K562 (cell line): ENCODE data around the gene TMCC2. TPM values are rescaled to one million over a fixed set of nuclear protein-coding genes. Genes with fewer than 3 reads are reported as not detected.

Experiments used
- HNRNPLL ChIP-seq: fragments of 200-400 bp; formaldehyde crosslinking; IDR thresholded peaks from 2 replicates; pipeline ENCODE4 v1.6.1; 2017; ENCODE audit warnings: low read length, low read depth, mild to moderate bottlenecking; ENCODE audit not compliant: poor library complexity, severe bottlenecking
- SAP30 ChIP-seq: fragments of 200-600 bp; sonication (generic); IDR thresholded peaks from 2 replicates; pipeline ENCODE4 v1.6.1; 2012; ENCODE audit warnings: borderline replicate concordance, low read depth, mild to moderate bottlenecking, moderate library complexity, low read length, control low read depth, inconsistent platforms; ENCODE audit not compliant: insufficient read depth, poor library complexity, severe bottlenecking
- polyA plus RNA-seq, 8 experiments: library from polyadenylated mRNA; depleted of rRNA in 4 of 8; stranded (reverse) in 5 of 8; unstranded in 3 of 8; fragments of >200 nt; fragmentation: Nextera tagmentation in 2 of 8; fragmentation: Illumina TruSeq in 1 of 8; extraction: Ambion mirVana in 2 of 8; extraction: Trizol in 1 of 8; gene quantifications; 2 replicates each; pipeline versions ENCODE4 v1.2.1 to v1.2.3, GENCODE V29; 2011 to 2014; ENCODE audit warnings: inconsistent platforms in 1 of 8, missing spikeins in 1 of 8
- total RNA-seq, 7 experiments: library from RNA; depleted of rRNA in 6 of 7; stranded (reverse); fragments of >200 nt in 6 of 7; fragmentation: Illumina TruSeq in 2 of 7; extraction: Trizol in 2 of 7; gene quantifications; 2 replicates each; pipeline versions ENCODE4 v1.2.1 to v1.2.3, GENCODE V29; 2011 to 2021; ENCODE audit warnings: low replicate concordance in 1 of 7
- TF ChIP-seq, protein P1 (sequence below), 2 experiments: fragments of 150-350 bp in 1 of 2; IDR thresholded peaks; 2 replicates each; pipeline ENCODE4 v1.6.1; 2012 to 2016; ENCODE audit warnings: low read depth in 2 of 2, low read length in 2 of 2, mild to moderate bottlenecking in 1 of 2, moderate library complexity in 1 of 2
- TF ChIP-seq, protein P2 (sequence below), 2 experiments: IDR thresholded peaks; 2 replicates each; pipeline ENCODE4 v1.6.1; 2012; ENCODE audit warnings: improper control_type of control experiment in 2 of 2, low read depth in 2 of 2, low read length in 2 of 2, borderline replicate concordance in 1 of 2

TMCC2 gene
- total and polyA plus RNA-seq, 9 of the 15 experiments (the other 6 are each of a cell fraction or from before 2014, with no cell fraction given): 0.06 to 1.8 (median 0.98) TPM

DNA sequence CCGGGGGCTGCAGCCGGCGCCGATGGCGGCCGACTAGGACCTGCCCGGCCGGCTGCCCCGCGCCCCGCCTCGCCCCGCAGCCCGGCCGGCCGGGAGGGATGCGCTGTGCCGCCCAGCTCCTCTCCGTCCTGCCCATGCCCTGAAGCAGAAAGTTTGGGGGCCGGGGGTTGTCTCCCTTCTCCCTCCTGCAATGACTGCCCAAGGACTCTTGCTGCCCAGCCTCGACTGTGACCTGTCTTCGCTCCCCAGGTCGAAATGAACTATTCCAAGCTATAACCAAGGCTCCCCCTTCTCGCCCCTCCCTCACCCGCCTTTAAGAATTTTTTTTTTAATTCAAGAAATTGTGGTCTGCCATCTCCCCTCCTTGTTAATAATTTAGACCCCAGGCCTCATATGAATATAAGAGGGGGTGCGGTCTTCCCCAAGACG, 361 bp downstream of the TMCC2 start (continued):
- TF ChIP-seq, protein P1, sequence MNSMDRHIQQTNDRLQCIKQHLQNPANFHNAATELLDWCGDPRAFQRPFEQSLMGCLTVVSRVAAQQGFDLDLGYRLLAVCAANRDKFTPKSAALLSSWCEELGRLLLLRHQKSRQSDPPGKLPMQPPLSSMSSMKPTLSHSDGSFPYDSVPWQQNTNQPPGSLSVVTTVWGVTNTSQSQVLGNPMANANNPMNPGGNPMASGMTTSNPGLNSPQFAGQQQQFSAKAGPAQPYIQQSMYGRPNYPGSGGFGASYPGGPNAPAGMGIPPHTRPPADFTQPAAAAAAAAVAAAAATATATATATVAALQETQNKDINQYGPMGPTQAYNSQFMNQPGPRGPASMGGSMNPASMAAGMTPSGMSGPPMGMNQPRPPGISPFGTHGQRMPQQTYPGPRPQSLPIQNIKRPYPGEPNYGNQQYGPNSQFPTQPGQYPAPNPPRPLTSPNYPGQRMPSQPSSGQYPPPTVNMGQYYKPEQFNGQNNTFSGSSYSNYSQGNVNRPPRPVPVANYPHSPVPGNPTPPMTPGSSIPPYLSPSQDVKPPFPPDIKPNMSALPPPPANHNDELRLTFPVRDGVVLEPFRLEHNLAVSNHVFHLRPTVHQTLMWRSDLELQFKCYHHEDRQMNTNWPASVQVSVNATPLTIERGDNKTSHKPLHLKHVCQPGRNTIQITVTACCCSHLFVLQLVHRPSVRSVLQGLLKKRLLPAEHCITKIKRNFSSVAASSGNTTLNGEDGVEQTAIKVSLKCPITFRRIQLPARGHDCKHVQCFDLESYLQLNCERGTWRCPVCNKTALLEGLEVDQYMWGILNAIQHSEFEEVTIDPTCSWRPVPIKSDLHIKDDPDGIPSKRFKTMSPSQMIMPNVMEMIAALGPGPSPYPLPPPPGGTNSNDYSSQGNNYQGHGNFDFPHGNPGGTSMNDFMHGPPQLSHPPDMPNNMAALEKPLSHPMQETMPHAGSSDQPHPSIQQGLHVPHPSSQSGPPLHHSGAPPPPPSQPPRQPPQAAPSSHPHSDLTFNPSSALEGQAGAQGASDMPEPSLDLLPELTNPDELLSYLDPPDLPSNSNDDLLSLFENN (IDR thresholded peaks at IDR 0.05; ENCODE audit: low read depth in 2 of 2, low read length in 2 of 2): no peak
- TF ChIP-seq SAP30 (peak; percentile 42), HNRNPLL (no peak)
- TF ChIP-seq, protein P2, sequence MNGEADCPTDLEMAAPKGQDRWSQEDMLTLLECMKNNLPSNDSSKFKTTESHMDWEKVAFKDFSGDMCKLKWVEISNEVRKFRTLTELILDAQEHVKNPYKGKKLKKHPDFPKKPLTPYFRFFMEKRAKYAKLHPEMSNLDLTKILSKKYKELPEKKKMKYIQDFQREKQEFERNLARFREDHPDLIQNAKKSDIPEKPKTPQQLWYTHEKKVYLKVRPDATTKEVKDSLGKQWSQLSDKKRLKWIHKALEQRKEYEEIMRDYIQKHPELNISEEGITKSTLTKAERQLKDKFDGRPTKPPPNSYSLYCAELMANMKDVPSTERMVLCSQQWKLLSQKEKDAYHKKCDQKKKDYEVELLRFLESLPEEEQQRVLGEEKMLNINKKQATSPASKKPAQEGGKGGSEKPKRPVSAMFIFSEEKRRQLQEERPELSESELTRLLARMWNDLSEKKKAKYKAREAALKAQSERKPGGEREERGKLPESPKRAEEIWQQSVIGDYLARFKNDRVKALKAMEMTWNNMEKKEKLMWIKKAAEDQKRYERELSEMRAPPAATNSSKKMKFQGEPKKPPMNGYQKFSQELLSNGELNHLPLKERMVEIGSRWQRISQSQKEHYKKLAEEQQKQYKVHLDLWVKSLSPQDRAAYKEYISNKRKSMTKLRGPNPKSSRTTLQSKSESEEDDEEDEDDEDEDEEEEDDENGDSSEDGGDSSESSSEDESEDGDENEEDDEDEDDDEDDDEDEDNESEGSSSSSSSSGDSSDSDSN (IDR thresholded peaks at IDR 0.05; ENCODE audit: borderline replicate concordance in 1 of 2, low read depth in 2 of 2, low read length in 2 of 2): peak in 1 of 2 experiments; percentile 22; a peak in 1 of 4 replicates
